ENCODE measurements around the gene MAGI2.

The MAGI2 gene

DNA sequence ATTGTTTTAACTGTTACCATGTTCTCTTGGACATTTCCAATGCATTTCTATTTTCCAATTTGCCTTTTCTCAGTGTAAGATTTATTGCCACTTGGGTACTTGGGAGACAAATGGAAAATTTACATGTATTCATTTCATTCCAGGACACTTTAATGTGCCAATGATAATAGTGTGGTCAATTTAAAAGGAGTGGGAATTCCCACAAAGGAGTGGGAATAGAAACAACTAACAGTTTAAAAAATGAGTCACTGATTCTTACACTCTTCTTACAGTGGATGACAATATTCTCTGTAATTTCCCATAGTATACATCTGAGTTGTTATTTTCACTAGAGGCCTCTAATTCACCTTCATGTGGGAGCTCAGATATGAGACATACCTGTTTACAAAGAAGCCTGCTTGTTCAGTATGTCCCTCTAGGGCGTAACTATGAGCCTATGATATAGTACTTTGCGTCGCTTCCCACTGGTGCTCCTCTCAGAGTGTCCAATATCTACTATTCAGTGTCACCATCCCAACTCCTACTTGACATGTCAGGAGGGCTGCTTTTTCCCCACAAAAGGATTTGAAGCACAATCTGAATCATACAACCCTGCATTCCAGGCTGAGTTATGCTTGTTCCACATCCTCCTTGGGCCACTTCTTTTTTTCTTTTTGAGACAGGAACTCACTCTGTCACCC, 1353.6 kb downstream of the MAGI2 start:
- DNase-seq: no peak

DNA sequence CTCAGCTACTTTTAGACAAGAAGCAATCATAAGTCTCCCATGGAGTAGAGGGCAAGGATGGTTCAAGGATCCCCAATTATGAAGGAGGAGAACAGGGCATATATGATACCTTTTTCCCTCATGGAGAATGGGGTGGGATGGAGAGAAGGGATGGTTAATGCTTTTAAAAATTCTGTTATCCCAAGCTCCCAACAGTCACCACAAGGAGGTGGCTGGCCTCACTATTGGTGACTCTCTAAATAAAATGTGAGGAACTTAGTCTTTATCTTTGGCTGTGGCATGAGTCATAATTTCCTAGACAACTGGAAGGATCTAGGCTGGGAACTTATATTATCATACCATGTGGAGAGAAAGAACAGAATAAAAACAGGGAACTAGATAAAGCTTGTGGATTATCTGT, 1357.9 kb downstream of the MAGI2 start:
- no peak for DNase-seq

DNA sequence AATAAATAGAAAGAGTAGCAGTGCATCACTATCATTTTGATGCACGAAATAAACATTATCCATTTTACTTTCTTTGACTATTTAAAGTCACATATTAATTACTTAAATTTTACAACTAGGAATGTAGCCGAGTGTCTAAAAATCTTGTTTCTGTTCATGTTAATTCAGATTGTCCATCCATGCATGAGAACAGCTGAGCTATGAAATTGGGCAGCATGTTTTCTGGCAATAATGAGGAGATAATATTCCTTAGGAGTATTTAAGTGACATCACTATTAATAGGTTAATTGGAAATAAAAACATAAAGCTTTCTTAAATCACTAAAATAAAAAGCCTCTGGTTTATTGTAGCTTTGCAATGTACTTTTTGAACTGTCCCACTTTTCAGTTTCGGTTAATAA, 1361.1 kb downstream of the MAGI2 start:
- DNase-seq: no peak

- no peak for DNase-seq
Observed at GRCh38 chr7:78090616-78091015, 1362.9 kb downstream of the MAGI2 start.

GRCh38 chr7:78083476-78084120, 1369.9 kb downstream of the MAGI2 start:
- no peak for DNase-seq

DNA sequence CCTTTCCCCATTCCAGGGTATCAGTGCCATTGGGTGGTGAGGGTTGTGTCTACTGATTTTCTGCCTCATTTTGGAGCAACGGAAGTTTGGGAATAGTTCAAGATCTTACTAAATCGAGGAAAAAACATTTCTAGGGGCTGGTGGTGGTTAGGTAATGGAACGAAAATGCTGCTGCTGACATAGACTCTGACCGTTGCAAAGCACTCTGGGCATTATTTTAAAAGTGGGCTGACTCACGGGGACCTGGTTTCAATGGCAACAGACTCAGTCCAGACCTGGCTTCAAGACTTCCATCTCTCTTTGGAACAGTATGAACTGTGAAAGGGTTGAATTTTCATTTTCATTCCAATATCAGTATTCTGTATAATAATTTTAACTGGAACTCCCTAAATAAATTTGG, 1370.9 kb downstream of the MAGI2 start:
- no peak for DNase-seq

DNA sequence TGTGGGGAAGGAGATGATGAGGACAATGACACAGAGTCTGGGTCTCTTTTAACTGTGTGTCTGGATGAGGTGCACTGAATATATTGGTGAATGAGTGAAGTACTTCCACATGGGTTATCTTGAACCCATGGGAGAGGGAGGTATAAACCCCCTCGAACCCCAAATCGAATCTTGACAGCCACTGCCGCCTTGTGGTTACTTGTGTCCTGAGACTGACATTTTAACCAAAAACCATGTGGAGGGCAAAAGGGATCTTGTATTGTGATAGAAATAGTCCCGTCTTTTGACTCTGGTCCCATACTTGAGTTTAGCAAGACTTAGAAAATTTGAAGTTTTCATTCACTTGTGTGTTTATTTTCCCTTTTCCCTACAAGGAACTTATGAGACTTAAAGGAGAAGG, 1371.6 kb downstream of the MAGI2 start:
- no peak for DNase-seq

- no peak for DNase-seq
Observed at GRCh38 chr7:78081344-78081743, 1372.1 kb downstream of the MAGI2 start.

- no peak for DNase-seq
Observed at GRCh38 chr7:78080811-78081210, 1372.7 kb downstream of the MAGI2 start.

DNA sequence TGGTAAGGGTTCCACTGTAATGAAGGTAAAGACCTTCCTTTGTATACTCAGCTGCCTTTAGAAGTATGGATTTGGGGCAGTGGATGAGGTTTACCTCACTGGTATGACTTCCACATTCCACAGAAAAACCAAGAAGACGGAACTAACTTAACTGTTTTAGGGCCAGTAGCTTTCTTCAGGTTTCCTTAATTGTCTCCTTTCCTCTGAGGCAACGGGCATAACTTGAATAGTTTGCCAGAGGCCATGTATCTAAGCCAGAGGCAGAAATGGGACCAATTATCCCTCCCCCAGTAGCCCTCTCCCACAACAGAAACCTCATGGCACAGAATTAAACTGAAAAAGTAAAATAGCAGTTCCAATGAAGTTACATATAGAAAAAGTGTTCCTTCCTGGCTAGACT, 1373.2 kb downstream of the MAGI2 start:
- DNase-seq: no peak

DNA sequence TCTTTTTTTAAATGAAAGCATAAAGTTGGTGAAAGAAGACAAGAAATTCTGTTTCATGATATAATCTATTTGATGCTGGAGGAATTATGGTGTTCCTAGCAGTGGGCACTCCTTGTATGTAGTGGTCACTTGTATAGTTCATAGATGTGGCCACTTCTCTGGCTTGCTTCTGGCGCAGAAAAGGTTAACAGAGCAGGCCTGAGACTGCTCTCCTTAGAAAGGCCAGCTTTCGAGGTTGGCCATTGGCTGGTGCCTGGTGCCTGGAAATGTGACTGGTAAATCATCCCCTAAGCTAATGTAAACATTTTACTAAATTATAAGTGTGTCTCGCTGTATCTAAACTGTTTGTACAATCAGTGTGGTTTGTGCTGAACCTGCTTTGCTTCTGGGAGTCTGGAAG, 1378.8 kb downstream of the MAGI2 start:
- DNase-seq: no peak

DNA sequence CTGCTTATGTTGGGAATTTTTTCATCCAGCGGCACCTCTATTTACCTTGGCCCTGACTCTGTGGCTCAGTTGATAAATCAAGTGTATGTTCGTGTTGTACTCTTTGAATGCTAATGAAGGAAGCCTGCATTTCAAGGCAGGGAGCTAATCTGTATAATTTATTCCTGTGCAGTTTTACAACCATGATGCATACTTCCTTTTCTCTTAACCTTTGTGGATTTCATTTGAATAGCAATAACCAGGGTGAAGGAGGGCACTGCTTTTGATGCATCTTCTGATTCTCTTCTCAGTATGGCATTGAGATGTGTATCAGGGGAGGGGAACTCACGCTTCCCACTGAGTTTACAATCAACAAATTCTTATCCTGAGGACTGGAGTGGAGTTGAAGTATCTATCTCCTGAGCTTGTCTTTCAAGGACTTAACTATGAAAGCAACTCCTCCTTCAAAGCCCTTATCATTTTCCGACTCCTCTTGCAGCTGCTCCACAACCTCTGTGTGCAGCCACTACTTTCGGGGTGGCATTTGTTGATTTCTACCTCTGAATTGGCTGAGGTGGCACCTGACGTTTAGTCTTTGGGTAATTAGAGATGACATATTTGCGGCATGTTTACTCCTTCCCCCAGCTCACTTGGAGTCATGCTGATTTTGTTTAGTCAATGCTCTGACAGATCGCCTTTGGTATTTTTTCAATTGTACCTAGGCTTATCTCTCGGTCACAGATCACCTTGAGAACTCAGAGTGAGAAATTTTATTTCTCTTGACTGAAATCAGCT, 1379.7 kb downstream of the MAGI2 start:
- peak; percentile 70 for DNase-seq

- no peak for DNase-seq
Observed at GRCh38 chr7:78072201-78072590, 1381.3 kb downstream of the MAGI2 start.

- DNase-seq: no peak
Observed at GRCh38 chr7:78071491-78072200, 1381.8 kb downstream of the MAGI2 start.

DNA sequence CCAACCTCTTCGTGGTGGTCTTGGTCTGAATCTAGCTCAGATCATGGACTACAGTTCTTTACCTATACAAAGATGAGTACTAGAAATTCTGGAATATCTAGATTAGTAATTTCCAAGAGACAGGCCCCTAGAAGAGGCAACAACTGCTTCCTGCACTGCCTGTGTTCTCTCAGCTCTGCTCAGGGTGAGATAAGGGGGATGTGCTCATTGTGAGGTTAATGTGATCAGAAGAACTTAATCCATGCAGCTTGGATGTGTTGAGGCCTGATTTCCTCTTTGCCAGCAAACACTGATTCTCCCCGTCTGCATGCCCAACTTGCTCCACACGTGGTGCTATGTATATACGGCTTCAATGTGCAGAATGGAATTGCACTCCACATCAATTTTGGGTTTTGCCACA, 1386.9 kb downstream of the MAGI2 start:
- DNase-seq: no peak

DNA sequence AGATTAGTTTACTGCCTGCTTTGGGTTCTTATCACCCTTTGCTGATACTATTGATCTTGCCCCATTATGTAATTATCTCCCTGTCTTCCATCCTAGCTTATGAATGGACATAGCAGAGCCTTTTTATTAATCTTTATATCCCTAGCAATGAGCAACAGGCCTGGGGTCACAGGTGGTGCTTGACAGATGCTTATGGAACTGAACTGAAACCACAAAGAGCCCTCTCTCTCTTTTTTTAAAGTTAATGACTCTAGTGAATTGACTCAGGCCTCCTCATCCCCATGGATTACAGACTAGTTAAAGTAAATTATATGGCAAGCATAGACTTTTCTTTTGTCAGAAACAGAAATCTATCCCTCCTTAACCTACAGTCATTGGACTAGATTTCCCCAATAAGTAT, 1389.7 kb downstream of the MAGI2 start:
- DNase-seq: peak; percentile 61

DNA sequence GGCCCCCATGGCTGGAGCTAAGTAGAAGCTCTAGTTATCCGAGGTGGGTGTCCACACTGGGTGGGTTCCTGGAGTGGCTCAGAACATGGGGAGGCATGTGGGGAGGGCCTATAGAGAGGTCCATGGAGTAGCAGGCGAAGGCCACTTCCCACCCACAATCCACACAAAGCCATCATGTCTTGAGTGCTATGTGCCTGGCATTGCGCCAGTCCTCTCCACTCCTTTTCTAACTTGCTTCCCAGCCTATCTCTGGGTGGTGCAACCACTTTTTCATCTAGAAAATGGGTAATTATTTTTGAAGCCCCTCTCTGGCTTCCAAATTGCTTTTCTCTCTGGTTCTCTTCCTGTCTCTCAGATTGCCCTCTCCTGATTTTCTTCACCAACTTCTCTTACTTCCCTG, 1391.3 kb downstream of the MAGI2 start:
- no peak for DNase-seq

- DNase-seq: no peak
Observed at GRCh38 chr7:78057571-78057970, 1395.9 kb downstream of the MAGI2 start.

- DNase-seq: no peak
Observed at GRCh38 chr7:78055599-78055998, 1397.9 kb downstream of the MAGI2 start.

DNA sequence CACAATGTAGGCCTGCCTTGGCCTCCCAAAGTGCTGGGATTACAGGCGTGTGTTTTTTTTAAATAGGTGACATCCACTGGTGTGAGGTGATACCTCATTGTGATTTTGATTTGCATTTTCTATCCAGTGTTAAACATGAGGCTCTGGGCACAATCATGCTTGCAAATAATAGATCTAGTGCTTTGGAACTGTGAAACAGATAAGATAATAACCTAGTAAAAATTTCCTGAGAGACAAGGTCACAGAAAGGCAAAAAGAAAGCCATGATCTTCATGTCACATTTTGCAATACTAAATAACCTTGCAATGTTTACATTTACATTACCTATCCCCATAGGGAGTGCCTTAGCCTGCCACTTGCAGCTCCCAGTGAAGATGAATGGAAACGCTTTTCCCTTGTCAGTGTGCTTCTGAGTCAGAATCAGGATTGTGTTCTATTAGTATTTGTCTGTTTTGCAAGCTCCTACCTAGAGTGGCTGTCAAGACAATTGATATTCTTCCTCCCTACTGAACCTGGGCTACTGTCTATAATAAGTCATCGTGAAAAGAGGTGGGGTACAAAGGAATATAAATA, 1398.4 kb downstream of the MAGI2 start:
- DNase-seq: peak; percentile 20

GRCh38 chr7:78052112-78052511, 1401.4 kb downstream of the MAGI2 start:
- DNase-seq: no peak

GRCh38 chr7:78047800-78048199, 1405.7 kb downstream of the MAGI2 start:
- no peak for DNase-seq

- no peak for DNase-seq
Observed at GRCh38 chr7:78043159-78043558, 1410.3 kb downstream of the MAGI2 start.
